Activated naive CD4-positive, alpha-beta T cell treated with anti-CD3 and anti-CD28 coated beads, Interleukin-2, amount 50 U/mL, for 24 hours (primary cell): ENCODE data around the gene UBE2E1.
"Not testable (repeated sequence)": the region's sequence is repeated elsewhere in the genome, so short reads cannot be mapped to it uniquely, and the experiment has no call there.

ENCODE experiments used
- H3K27ac Mint-ChIP-seq: one replicate; pipeline ENCODE4 v1.8.0; 2021; ENCODE audit warnings: mild to moderate bottlenecking, mixed read lengths
- H3K27me3 Mint-ChIP-seq: one replicate; pipeline ENCODE4 v1.8.0; 2021; ENCODE audit warnings: mixed read lengths
- H3K36me3 Mint-ChIP-seq: one replicate; pipeline ENCODE4 v1.8.0; 2021; ENCODE audit warnings: mixed read lengths
- H3K4me1 Mint-ChIP-seq: one replicate; pipeline ENCODE4 v1.8.0; 2021; ENCODE audit warnings: mixed read lengths
- H3K4me3 Mint-ChIP-seq: one replicate; pipeline ENCODE4 v1.8.0; 2021; ENCODE audit warnings: mild to moderate bottlenecking, mixed read lengths
- H3K9me3 Mint-ChIP-seq: one replicate; pipeline ENCODE4 v1.8.0; 2021; ENCODE audit warnings: mixed read lengths

The UBE2E1 gene

DNA sequence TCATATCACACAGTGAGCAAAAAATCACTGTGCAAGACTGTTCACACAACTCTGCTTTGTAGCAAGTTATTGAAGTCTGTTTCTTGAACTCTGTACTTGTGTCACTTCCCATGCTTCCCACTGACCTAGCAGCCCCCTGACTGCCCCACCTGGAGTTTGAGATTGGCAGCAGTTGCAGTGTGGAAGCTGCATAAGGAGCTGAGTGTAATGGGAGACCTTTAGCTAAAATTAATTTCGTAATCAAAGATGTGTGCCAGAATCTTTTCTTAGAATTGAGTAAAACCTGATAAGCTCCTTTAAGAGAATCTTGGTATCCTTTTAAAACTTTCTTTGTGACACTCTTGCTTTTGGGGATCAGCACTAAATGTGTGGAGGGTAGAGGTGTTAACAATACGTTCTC lies 68.2 kb downstream of the UBE2E1 start:
- H3K9me3 Mint-ChIP-seq: no peaks in the 10 kb centered on the region
- no peak overlapping the region for H3K4me3 Mint-ChIP-seq
- H3K36me3 Mint-ChIP-seq: peaks cover 5% of the 10 kb centered on the region
- no peaks in the 10 kb centered on the region for H3K27me3 Mint-ChIP-seq
- H3K4me1 Mint-ChIP-seq: peaks cover 46% of the 10 kb centered on the region
- no peak overlapping the region for H3K27ac Mint-ChIP-seq

GRCh38 chr3:23874359-23875112 lies 68.8 kb downstream of the UBE2E1 start:
- Mint-ChIP-seq H3K4me1 (peaks cover 51% of the 10 kb centered on the region), H3K4me3 (no peak overlapping the region), H3K27me3 (no peaks in the 10 kb centered on the region), H3K27ac (no peak overlapping the region), H3K36me3 (peaks cover 5% of the 10 kb centered on the region), H3K9me3 (no peaks in the 10 kb centered on the region)

DNA sequence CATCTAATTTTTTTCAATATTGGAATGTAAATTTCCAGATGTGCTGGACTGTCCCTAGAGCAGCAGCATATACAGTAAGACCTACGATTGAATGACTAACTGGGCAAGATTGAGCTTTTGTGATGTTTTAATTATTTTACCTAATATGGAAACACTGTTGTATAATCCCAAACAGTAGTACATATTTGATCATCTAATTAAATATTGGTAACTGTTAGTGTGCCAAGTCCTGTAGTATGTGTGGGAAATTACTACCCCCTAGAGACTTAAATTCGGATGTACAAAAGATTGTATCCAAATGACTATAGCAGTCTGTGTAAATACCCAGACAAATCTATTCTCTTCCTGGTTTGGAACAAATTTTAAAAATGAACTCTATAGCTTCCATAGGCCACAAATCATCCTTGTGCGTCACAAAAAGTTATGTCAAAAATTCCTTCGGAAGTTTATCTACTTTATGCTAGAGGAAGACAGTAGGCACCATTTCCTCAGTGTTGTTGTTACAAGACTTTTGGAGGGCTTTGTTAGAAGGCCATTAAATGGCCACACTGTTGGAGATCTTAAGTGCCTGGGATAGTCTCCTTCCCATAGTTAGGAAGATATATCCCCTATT lies 69.5 kb downstream of the UBE2E1 start:
- Mint-ChIP-seq H3K27me3 (no peaks in the 10 kb centered on the region), H3K4me1 (peaks cover 52% of the 10 kb centered on the region), H3K9me3 (no peaks in the 10 kb centered on the region), H3K27ac (peak overlapping the region; percentile 17), H3K4me3 (no peak overlapping the region), H3K36me3 (peaks cover 5% of the 10 kb centered on the region)

- H3K4me3 Mint-ChIP-seq: no peak overlapping the region
- H3K36me3 Mint-ChIP-seq: peaks cover 5% of the 10 kb centered on the region
- peaks cover 68% of the 10 kb centered on the region for H3K4me1 Mint-ChIP-seq
- no peaks in the 10 kb centered on the region for H3K27me3 Mint-ChIP-seq
- no peak overlapping the region for H3K27ac Mint-ChIP-seq
- H3K9me3 Mint-ChIP-seq: no peaks in the 10 kb centered on the region
Observed at GRCh38 chr3:23876923-23877322, 71.2 kb downstream of the UBE2E1 start.

- H3K4me1 Mint-ChIP-seq: peaks cover 68% of the 10 kb centered on the region
- no peaks in the 10 kb centered on the region for H3K27me3 Mint-ChIP-seq
- no peaks in the 10 kb centered on the region for H3K9me3 Mint-ChIP-seq
- peaks cover 5% of the 10 kb centered on the region for H3K36me3 Mint-ChIP-seq
- H3K4me3 Mint-ChIP-seq: no peak overlapping the region
- no peak overlapping the region for H3K27ac Mint-ChIP-seq
Observed at GRCh38 chr3:23877329-23877980, 71.7 kb downstream of the UBE2E1 start.

- Mint-ChIP-seq H3K4me3 (no peak overlapping the region), H3K36me3 (peaks cover 5% of the 10 kb centered on the region), H3K27me3 (no peaks in the 10 kb centered on the region), H3K27ac (peak overlapping the region; percentile 39), H3K4me1 (peaks cover 57% of the 10 kb centered on the region), H3K9me3 (no peaks in the 10 kb centered on the region)
Observed at GRCh38 chr3:23879485-23879884, 73.7 kb downstream of the UBE2E1 start.

- no peaks in the 10 kb centered on the region for H3K9me3 Mint-ChIP-seq
- H3K4me1 Mint-ChIP-seq: peaks cover 46% of the 10 kb centered on the region
- H3K27ac Mint-ChIP-seq: peak overlapping the region; percentile 63
- no peak overlapping the region for H3K4me3 Mint-ChIP-seq
- peaks cover 5% of the 10 kb centered on the region for H3K36me3 Mint-ChIP-seq
- H3K27me3 Mint-ChIP-seq: no peaks in the 10 kb centered on the region
Observed at GRCh38 chr3:23880703-23881339, 75.1 kb downstream of the UBE2E1 start.

- not testable (repeated sequence) for H3K4me3 Mint-ChIP-seq, H3K9me3 Mint-ChIP-seq, H3K27me3 Mint-ChIP-seq, H3K36me3 Mint-ChIP-seq
- Mint-ChIP-seq H3K27ac (peak overlapping the region; percentile 62), H3K4me1 (peaks cover 43% of the 10 kb centered on the region)
Observed at GRCh38 chr3:23881993-23882392, 76.2 kb downstream of the UBE2E1 start.

DNA sequence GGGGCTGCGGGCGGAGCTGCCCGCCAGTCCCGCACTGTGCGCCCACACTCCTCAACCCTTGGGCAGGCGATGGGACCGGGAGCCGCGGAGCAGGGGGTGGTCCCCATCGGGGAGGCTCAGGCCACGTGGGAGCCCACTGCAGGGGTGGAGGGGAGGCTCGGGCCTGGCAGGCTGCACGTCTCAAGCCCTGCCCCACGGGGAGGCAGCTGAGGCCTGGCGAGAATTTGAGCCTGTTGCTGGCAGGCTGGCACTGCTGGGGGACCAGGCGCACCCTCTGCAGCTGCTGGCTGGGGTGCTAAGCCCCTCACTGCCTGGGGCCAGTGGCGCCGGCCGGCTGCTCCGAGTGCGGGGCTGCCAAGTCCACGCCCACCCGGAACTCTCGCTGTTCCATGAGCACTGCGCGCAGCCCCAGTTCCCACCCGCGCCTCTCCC lies 76.7 kb downstream of the UBE2E1 start:
- Mint-ChIP-seq H3K4me1 (peaks cover 39% of the 10 kb centered on the region), H3K9me3 (no peaks in the 10 kb centered on the region), H3K27me3 (no peaks in the 10 kb centered on the region), H3K4me3 (no peak overlapping the region), H3K27ac (no peak overlapping the region), H3K36me3 (peaks cover 3% of the 10 kb centered on the region)

- Mint-ChIP-seq H3K27me3 (no peaks in the 10 kb centered on the region), H3K36me3 (no peaks in the 10 kb centered on the region), H3K4me3 (no peak overlapping the region), H3K9me3 (no peaks in the 10 kb centered on the region), H3K4me1 (peaks cover 24% of the 10 kb centered on the region), H3K27ac (no peak overlapping the region)
Observed at GRCh38 chr3:23884481-23884880, 78.7 kb downstream of the UBE2E1 start.

DNA sequence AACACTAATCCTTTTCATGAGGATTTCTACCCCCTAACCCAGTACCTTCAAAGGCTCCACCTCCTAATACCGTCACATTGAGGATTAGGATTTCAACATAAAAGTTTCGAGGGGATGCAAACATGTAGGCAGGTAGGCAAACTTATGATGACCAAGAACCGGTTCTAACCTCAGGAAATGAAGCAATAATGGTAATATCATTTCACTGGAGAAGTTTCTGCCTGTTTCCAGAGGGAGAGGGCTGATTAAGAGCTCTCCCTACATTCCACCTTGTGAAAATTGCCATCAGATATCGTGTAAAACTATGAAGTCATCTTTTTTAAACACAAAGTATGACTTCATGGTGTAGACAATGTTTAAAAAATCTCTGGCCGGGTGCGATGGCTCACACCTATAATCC lies 79.5 kb downstream of the UBE2E1 start:
- no peaks in the 10 kb centered on the region for H3K27me3 Mint-ChIP-seq
- H3K4me1 Mint-ChIP-seq: peaks cover 21% of the 10 kb centered on the region
- H3K27ac Mint-ChIP-seq: no peak overlapping the region
- no peak overlapping the region for H3K4me3 Mint-ChIP-seq
- H3K9me3 Mint-ChIP-seq: no peaks in the 10 kb centered on the region
- H3K36me3 Mint-ChIP-seq: no peaks in the 10 kb centered on the region

DNA sequence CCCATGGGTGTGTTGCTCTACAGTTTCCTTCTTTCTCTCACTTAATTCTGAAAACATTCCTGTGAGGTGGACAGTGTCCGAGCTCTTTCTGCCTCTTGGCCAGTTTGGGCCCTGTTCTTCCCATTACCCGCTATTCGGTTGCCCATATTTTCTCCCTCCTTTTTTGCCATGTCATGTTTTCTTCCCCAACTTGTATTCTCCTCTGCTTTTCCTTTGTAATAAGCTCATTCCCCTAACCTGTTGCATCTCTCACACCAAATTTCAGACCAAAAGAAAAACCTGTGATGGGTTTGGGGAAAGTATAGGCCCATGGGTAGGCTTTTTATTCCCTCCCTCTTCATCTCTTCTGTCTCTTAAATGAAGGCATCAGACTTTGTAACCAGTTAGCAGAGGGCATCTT lies 80.6 kb downstream of the UBE2E1 start:
- Mint-ChIP-seq H3K27ac (peak overlapping the region; percentile 49), H3K4me3 (no peak overlapping the region)

GRCh38 chr3:23888617-23889228 lies 83.0 kb downstream of the UBE2E1 start:
- Mint-ChIP-seq H3K9me3 (no peaks in the 10 kb centered on the region), H3K27ac (no peak overlapping the region), H3K4me3 (no peak overlapping the region), H3K36me3 (no peaks in the 10 kb centered on the region), H3K4me1 (peaks cover 4% of the 10 kb centered on the region), H3K27me3 (no peaks in the 10 kb centered on the region)

More for the DNA sequence above, 80.6 kb downstream of the UBE2E1 start:
- Mint-ChIP-seq H3K36me3 (no peaks in the 10 kb centered on the region), H3K27me3 (no peaks in the 10 kb centered on the region), H3K4me1 (peaks cover 10% of the 10 kb centered on the region), H3K9me3 (no peaks in the 10 kb centered on the region)

- Mint-ChIP-seq H3K27me3 (no peaks in the 10 kb centered on the region), H3K27ac (no peak overlapping the region), H3K4me1 (peaks cover 4% of the 10 kb centered on the region), H3K9me3 (no peaks in the 10 kb centered on the region), H3K4me3 (no peak overlapping the region), H3K36me3 (no peaks in the 10 kb centered on the region)
Observed at GRCh38 chr3:23889386-23889785, 83.6 kb downstream of the UBE2E1 start.

DNA sequence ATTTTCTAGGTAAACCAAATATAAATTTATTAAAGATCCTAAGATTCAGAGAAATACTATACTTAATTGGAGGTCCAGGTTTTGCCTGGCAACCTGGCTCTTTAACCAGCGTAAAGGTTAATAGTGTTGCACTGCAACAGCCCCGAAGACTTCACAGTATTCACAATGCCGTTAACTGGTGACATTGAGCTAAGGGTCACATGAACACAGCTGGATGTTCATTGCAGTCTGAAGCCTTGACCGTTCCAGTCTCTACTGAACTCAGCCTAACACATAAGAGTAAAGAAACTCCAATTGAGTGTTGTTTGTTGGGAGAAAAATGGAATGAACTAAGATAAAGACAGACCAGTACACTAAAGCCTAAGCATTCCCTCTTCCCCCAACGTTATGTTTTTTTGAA lies 84.2 kb downstream of the UBE2E1 start:
- H3K27ac Mint-ChIP-seq: no peak overlapping the region
- H3K27me3 Mint-ChIP-seq: no peaks in the 10 kb centered on the region
- peaks cover 4% of the 10 kb centered on the region for H3K4me1 Mint-ChIP-seq
- H3K4me3 Mint-ChIP-seq: no peak overlapping the region
- no peaks in the 10 kb centered on the region for H3K36me3 Mint-ChIP-seq
- H3K9me3 Mint-ChIP-seq: no peaks in the 10 kb centered on the region
